K562 (cell line): ENCODE data around the gene VEZF1. TPM values are rescaled to one million over a fixed set of nuclear protein-coding genes. Genes with fewer than 3 reads are reported as not detected.

ENCODE experiments used
- ATAC-seq: fragments of 200-7000 bp; cut with Tn5 transposase; 3 replicates; pipeline ENCODE4 v1.9.1; 2020; ENCODE audit warnings: moderate library complexity
- BruUV-seq: library from RNA; stranded (reverse); fragments of 400-500 nt; replicated peaks from 2 replicates; lab custom pipeline; 2021; lab: Mats Ljungman, UMichigan
- CTCF ChIA-PET: fragments of 300-600 bp; formaldehyde crosslinking; extraction: SDS; loops from one replicate; lab custom pipeline; 2021; ENCODE audit warnings: low intra/inter-chr PET ratio; lab: Yijun Ruan, JAX
- POLR2A ChIA-PET: fragments of 300-600, 350-650 bp; sonication (Branson Sonifier 250); formaldehyde crosslinking; extraction: SDS; loops from one replicate; lab custom pipeline; 2021; ENCODE audit warnings: antibody characterized with exemption, inconsistent platforms; lab: Yijun Ruan, JAX
- DNase-seq, 4 experiments: peaks; one replicate each; pipeline versions ENCODE4 v3.0.0 to v3.0.0-alpha.2; 2011 to 2018; ENCODE audit warnings: low spot score in 3 of 4, mixed read lengths in 3 of 4; ENCODE audit errors: extremely low read depth in 1 of 4
- FAIRE-seq: peaks from 2 replicates; lab custom pipeline; 2011; peaks lifted over from hg19 to GRCh38; lab: Jason Lieb, UNC
- H2AFZ ChIP-seq: 2 replicates; pipeline ENCODE4 v1.6.0; 2011; ENCODE audit warnings: low read depth, low read length, control low read depth, inconsistent platforms
- H3K27ac ChIP-seq: fragments of 200-600 bp; 3 replicates; pipeline ENCODE4 v1.8.0; 2011; ENCODE audit warnings: low read depth, mild to moderate bottlenecking, control low read depth, inconsistent platforms, low read length, moderate library complexity, mixed read lengths; ENCODE audit errors: extremely low read depth
- H3K27me3 ChIP-seq, 2 experiments: fragments of 300-600 bp in 1 of 2; 2 replicates in 1 of 2; 3 replicates in 1 of 2; pipeline versions ENCODE4 v1.6.0 to v1.8.0; 2011; ENCODE audit warnings: inconsistent platforms in 2 of 2, low read length in 2 of 2, mild to moderate bottlenecking in 1 of 2, mixed read lengths in 1 of 2, moderate library complexity in 1 of 2; ENCODE audit not compliant: control insufficient read depth in 2 of 2, insufficient read depth in 2 of 2
- H3K36me3 ChIP-seq: fragments of 300-600 bp; 3 replicates; pipeline ENCODE4 v1.8.0; 2011; ENCODE audit warnings: mild to moderate bottlenecking, low read length, inconsistent platforms; ENCODE audit not compliant: control insufficient read depth, insufficient read depth
- H3K4me1 ChIP-seq, 2 experiments: fragments of 200-600 bp in 1 of 2; replicated peaks in 1 of 2; 2 replicates in 1 of 2; 3 replicates in 1 of 2; pipeline versions ENCODE4 v1.5.1 to v1.8.0; 2011; ENCODE audit warnings: inconsistent platforms in 2 of 2, low read length in 2 of 2, mild to moderate bottlenecking in 1 of 2, mixed read lengths in 1 of 2, moderate library complexity in 1 of 2; ENCODE audit not compliant: control insufficient read depth in 2 of 2, insufficient read depth in 2 of 2
- H3K4me2 ChIP-seq: 2 replicates; pipeline ENCODE4 v1.6.1; 2011; ENCODE audit warnings: low read length, control low read depth, inconsistent platforms, mixed read lengths; ENCODE audit not compliant: insufficient read depth
- H3K4me3 ChIP-seq: fragments of 200-600 bp; sonication (generic), shearing (Covaris generic); 2 replicates; pipeline ENCODE4 v1.5.1; 2016; ENCODE audit warnings: control low read depth, inconsistent platforms
- H3K79me2 ChIP-seq: fragments of 200-600 bp; 3 replicates; pipeline ENCODE4 v1.8.0; 2011; ENCODE audit warnings: low read length, inconsistent platforms; ENCODE audit not compliant: control insufficient read depth, insufficient read depth
- H3K9ac ChIP-seq, 2 experiments: 2 replicates each; pipeline versions ENCODE4 v1.6.0 to v1.6.1; 2011; ENCODE audit warnings: low read depth in 2 of 2, low read length in 2 of 2, control low read depth in 1 of 2, inconsistent platforms in 1 of 2, mild to moderate bottlenecking in 1 of 2, mixed read lengths in 1 of 2; ENCODE audit not compliant: insufficient read depth in 1 of 2
- H3K9me1 ChIP-seq: one replicate; pipeline ENCODE4 v1.6.0; 2011; ENCODE audit warnings: inconsistent platforms, mild to moderate bottlenecking, low read length, moderate library complexity; ENCODE audit not compliant: control insufficient read depth, insufficient read depth
- H3K9me3 ChIP-seq: replicated peaks from 2 replicates; pipeline ENCODE4 v1.5.1; 2011; ENCODE audit warnings: low read depth, low read length, inconsistent platforms; ENCODE audit not compliant: control insufficient read depth, insufficient read depth
- H4K20me1 ChIP-seq: replicated peaks from 2 replicates; pipeline ENCODE4 v1.6.1; 2011; ENCODE audit warnings: low read length, inconsistent platforms, mixed read lengths; ENCODE audit not compliant: control insufficient read depth, insufficient read depth
- WGBS: fragments of 100-300 bp; shearing (Covaris generic); methylation state at CpG from one replicate; pipeline ENCODE4 v1.1.6; 2016; ENCODE audit warnings: low coverage, mixed read lengths; ENCODE audit not compliant: insufficient coverage; ENCODE audit errors: missing lambda C conversion rate; 5-methylcytosine and 5-hydroxymethylcytosine counted together
- in situ Hi-C: fragments of 300-500 bp; cut with MboI; formaldehyde crosslinking; loops from 4 replicates; pipeline ENCODE4 v1.15.0; 2018; ENCODE audit warnings: inconsistent platforms, mixed read lengths
- intact Hi-C: fragments of 100-400 bp; cut with micrococcal nuclease; formaldehyde crosslinking; loops from 2 replicates; pipeline ENCODE4 v1.14.2; 2022
- polyA plus RNA-seq, 8 experiments: library from polyadenylated mRNA; depleted of rRNA in 4 of 8; stranded (reverse) in 5 of 8; unstranded in 3 of 8; fragments of >200 nt; fragmentation: Nextera tagmentation in 2 of 8; fragmentation: Illumina TruSeq in 1 of 8; extraction: Ambion mirVana in 2 of 8; extraction: Trizol in 1 of 8; gene quantifications; 2 replicates each; pipeline versions ENCODE4 v1.2.1 to v1.2.3, GENCODE V29; 2011 to 2014; ENCODE audit warnings: inconsistent platforms in 1 of 8, missing spikeins in 1 of 8
- total RNA-seq, 7 experiments: library from RNA; depleted of rRNA in 6 of 7; stranded (reverse); fragments of >200 nt in 6 of 7; fragmentation: Illumina TruSeq in 2 of 7; extraction: Trizol in 2 of 7; gene quantifications; 2 replicates each; pipeline versions ENCODE4 v1.2.1 to v1.2.3, GENCODE V29; 2011 to 2021; ENCODE audit warnings: low replicate concordance in 1 of 7
- TF ChIP-seq, protein P1 (sequence below): fragments of 450-650 bp; IDR thresholded peaks from 2 replicates; pipeline ENCODE4 v1.6.1; 2016; ENCODE audit warnings: antibody characterized with exemption

The VEZF1 gene
- total and polyA plus RNA-seq, 9 of the 15 experiments (the other 6 are each of a cell fraction or from before 2014, with no cell fraction given) = 9.5 to 33.4 (median 22.1) TPM

DNA sequence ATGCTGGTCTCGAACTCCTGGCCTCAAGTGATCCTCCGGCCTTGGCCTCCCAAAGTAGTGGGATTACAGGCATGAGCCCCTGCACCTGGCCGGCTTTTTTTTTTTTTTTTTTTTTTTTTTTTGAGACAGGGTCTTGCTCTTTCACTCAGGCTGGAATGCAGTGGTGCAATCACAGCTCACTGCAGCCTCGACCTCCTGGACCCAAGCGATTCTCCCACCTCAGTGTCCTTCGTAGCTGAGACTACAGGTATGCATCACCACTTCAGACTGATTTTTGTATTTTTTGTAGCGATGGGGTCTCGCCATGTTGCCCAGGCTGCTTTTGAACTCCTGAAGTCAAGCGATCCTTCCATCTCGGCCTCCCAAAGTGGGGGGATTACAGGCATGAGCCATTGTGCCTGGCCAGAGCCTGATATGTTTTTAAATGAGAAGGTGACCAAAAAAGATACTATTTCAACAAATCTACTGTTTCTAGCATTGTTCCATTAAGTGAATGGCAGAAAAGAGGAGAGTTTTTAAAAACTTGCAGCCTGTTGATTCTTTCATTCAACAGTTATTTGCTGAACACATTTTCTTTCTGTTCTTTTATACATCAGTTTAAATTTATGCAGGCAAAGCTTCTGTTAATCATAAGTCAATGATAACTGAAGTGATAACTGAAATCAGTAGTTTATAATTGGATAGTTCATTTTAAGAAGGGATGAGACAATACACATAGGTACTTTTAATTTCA lies 22.2 kb upstream of the VEZF1 start:
- Histone ChIP-seq H3K9me1 (no peaks in the 10 kb centered on the region), H3K4me1 (peaks cover 4 to 7% of the 10 kb centered on the region in 2 experiments; a peak in 3 of 5 replicates), H3K9me3 (no peaks in the 10 kb centered on the region; the same call in 1 of the 2 replicates), H2AFZ (no peak overlapping the region), H3K9ac (no peak overlapping the region), H3K4me2 (no peak overlapping the region), H3K79me2 (peaks cover 28% of the 10 kb centered on the region), H4K20me1 (peaks cover 9% of the 10 kb centered on the region), H3K27me3 (no peaks in the 10 kb centered on the region)
- POLR2A ChIA-PET = no interaction called here
- intact Hi-C loops = no loop called here
- no peak for ATAC-seq
- 77% methylated on average over 7 of the region's 10 CpGs for WGBS
- CTCF ChIA-PET = no interaction called here
- no peak for FAIRE-seq
- no peak for DNase-seq
- TF ChIP-seq, protein P1, sequence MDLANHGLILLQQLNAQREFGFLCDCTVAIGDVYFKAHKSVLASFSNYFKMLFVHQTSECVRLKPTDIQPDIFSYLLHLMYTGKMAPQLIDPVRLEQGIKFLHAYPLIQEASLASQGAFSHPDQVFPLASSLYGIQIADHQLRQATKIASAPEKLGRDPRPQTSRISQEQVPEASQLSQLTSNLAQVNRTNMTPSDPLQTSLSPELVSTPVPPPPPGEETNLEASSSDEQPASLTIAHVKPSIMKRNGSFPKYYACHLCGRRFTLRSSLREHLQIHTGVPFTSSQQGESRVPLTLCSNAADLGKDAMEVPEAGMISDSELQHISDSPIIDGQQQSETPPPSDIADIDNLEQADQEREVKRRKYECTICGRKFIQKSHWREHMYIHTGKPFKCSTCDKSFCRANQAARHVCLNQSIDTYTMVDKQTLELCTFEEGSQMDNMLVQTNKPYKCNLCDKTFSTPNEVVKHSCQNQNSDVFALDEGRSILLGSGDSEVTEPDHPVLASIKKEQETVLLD = no peak
- TF ChIP-seq, all 486 proteins: peak for 0
- H3K36me3 ChIP-seq = peaks cover 14% of the 10 kb centered on the region
- H3K27ac ChIP-seq = no peak overlapping the region
- H3K4me3 ChIP-seq = no peak overlapping the region
- BruUV-seq = no TSS peak
- in situ Hi-C loops = no loop called here
